ENCODE results near the gene SMIM31. TPM values are rescaled to one million over a fixed set of nuclear protein-coding genes. Genes with fewer than 3 reads are reported as not detected.

SMIM31 gene
- polyA plus RNA-seq, 1 of the 3 experiments (the other 2 are of a cell fraction), result not detected

DNA sequence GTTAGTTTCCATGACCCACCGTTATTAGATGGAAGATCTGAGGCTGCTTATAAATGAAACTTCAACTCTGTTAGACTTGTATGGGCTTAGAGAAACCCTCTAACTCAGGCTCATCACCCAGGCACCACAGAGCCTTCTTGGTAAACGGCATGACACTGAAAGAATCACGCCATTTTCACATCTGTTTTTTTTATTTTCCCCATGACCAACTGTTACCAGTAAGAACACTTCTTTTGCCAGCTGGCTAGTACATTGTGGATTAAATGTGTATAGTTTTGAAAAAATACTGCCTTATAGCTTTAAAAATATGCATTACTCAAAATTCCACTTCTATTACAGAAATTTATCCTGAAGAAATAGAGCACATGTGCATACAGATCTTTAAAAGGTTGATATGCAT, 75.0 kb downstream of the SMIM31 start:
- Histone ChIP-seq H3K27ac (ENCODE audit: low read depth in 2 of 2, low read length in 1 of 2) (no peak overlapping the region), H3K79me2 (ENCODE audit: insufficient read depth) (no peaks in the 10 kb centered on the region), H4K20me1 (ENCODE audit: insufficient read depth) (no peaks in the 10 kb centered on the region), H3K27me3 (ENCODE audit: insufficient read depth) (no peaks in the 10 kb centered on the region), H3K4me3 (ENCODE audit: low read depth in 2 of 2, low read length in 1 of 2) (no peak overlapping the region), H3K4me2 (no peak overlapping the region), H2AFZ (ENCODE audit: low read depth) (no peak overlapping the region), H3K9ac (no peak overlapping the region), H3K36me3 (replicated peaks in 1 of 2; ENCODE audit: control insufficient read depth in 1 of 2, insufficient read depth in 2 of 2, low read length in 1 of 2) (no peaks in the 10 kb centered on the region), H3K9me2 (no peaks in the 10 kb centered on the region), H3K4me1 (ENCODE audit: control insufficient read depth in 1 of 2, insufficient read depth in 2 of 2, low read depth in 1 of 2, low read length in 1 of 2) (no peaks in the 10 kb centered on the region; a peak in 1 of 4 replicates), H3F3A (replicated peaks; ENCODE audit: insufficient read depth) (no peaks in the 10 kb centered on the region), H3K9me3 (no peaks in the 10 kb centered on the region)
- DNase-seq, result no peak
- ChIA-PET POLR2A (no interaction called here), CTCF (no interaction called here)
- WGBS (ENCODE audit: low lambda C conversion rate), result 6% methylated on average over 2 of the region's 3 CpGs
- no peak for TF ChIP-seq NFIC (IDR thresholded peaks at IDR 0.05; ENCODE audit: borderline replicate concordance)
- no peak for TF ChIP-seq JUND (IDR thresholded peaks at IDR 0.05)
- TF ChIP-seq FOXM1 (IDR thresholded peaks at IDR 0.05; ENCODE audit: low read depth), result no peak
- TF ChIP-seq EZH2phosphoT487 (IDR thresholded peaks at IDR 0.05; ENCODE audit: borderline replicate concordance, low read depth), result no peak
- no peak for TF ChIP-seq RAD21 (IDR thresholded peaks at IDR 0.05; ENCODE audit: low read length)
- TF ChIP-seq USF2 (IDR thresholded peaks at IDR 0.05; ENCODE audit: borderline replicate concordance, low read depth, low read length), result no peak
- no peak for TF ChIP-seq PBX3 (IDR thresholded peaks at IDR 0.05)
- TF ChIP-seq TCF12 (IDR thresholded peaks at IDR 0.05), result no peak
- no peak for TF ChIP-seq RCOR1 (IDR thresholded peaks at IDR 0.05; ENCODE audit: low read length)

GRCh38 chr4:164846566-164846965, 92.6 kb downstream of the SMIM31 start:
- Histone ChIP-seq H3K9me2 (no peaks in the 10 kb centered on the region), H3K9me3 (no peaks in the 10 kb centered on the region), H3K79me2 (ENCODE audit: insufficient read depth) (no peaks in the 10 kb centered on the region), H2AFZ (ENCODE audit: low read depth) (no peak overlapping the region), H3K4me1 (ENCODE audit: control insufficient read depth in 1 of 2, insufficient read depth in 2 of 2, low read depth in 1 of 2, low read length in 1 of 2) (no peaks in the 10 kb centered on the region; a peak in 1 of 4 replicates), H3K27ac (ENCODE audit: low read depth in 2 of 2, low read length in 1 of 2) (no peak overlapping the region), H3K27me3 (ENCODE audit: insufficient read depth) (no peaks in the 10 kb centered on the region), H4K20me1 (ENCODE audit: insufficient read depth) (no peaks in the 10 kb centered on the region), H3K4me2 (no peak overlapping the region), H3K36me3 (replicated peaks in 1 of 2; ENCODE audit: control insufficient read depth in 1 of 2, insufficient read depth in 2 of 2, low read length in 1 of 2) (no peaks in the 10 kb centered on the region), H3K9ac (no peak overlapping the region), H3F3A (replicated peaks; ENCODE audit: insufficient read depth) (no peaks in the 10 kb centered on the region), H3K4me3 (ENCODE audit: low read depth in 2 of 2, low read length in 1 of 2) (no peak overlapping the region)
- 3% methylated on average over 4 of the region's 4 CpGs for WGBS (ENCODE audit: low lambda C conversion rate)
- TF ChIP-seq EZH2phosphoT487 (IDR thresholded peaks at IDR 0.05; ENCODE audit: borderline replicate concordance, low read depth), result no peak
- no peak for TF ChIP-seq YY1 (IDR thresholded peaks at IDR 0.05; ENCODE audit: low read depth)
- TF ChIP-seq ZBTB33 (IDR thresholded peaks at IDR 0.05; ENCODE audit: borderline replicate concordance, low read depth), result no peak
- CTCF ChIA-PET, result no interaction called here
- POLR2A ChIA-PET, result no interaction called here
- DNase-seq, result no peak
